ENCODE results near the gene C16orf89. TPM values are rescaled to one million over a fixed set of nuclear protein-coding genes. Genes with fewer than 3 reads are reported as not detected.
A peak's percentile ranks its signal among the peaks of the same experiment; 100 is the strongest.
"Not testable (repeated sequence)": the region's sequence is repeated elsewhere in the genome, so short reads cannot be mapped to it uniquely, and the experiment has no call there.

C16orf89 gene
- total RNA-seq, 8 experiments from 2014 or later = 0.33 to 34.3 (median 1.7) TPM

- 8 to 88% (median 77%) methylated on average over 1 to 6 of the region's 7 CpGs; no CpG with 5 or more reads in 4 of the 10 experiments for WGBS, 10 experiments
- H3K4me1 ChIP-seq (replicated peaks in 1 of 2) = peaks cover 0 to 5% of the 10 kb centered on the region in 2 donors
- peak in 1 of 8 experiments; percentile 20 for ATAC-seq (replicated peaks in 6 of 8)
- in situ Hi-C loops (cut with MboI; ENCODE audit: low pct_unique_long_range_greater_than_20kb in 2 of 9, low sequenced_read_pairs in 9 of 9, unreplicated experiment in 9 of 9) = no loop called here
- H3K4me3 ChIP-seq = no peak overlapping the region
- H3K27ac ChIP-seq = no peak overlapping the region
Measured at GRCh38 chr16:5064915-5065314, 841 bp downstream of the C16orf89 start.

- Histone ChIP-seq H3K27ac (no peak overlapping the region), H3K4me1 (replicated peaks in 1 of 2) (peaks cover 0 to 5% of the 10 kb centered on the region in 2 donors), H3K4me3 (no peak overlapping the region)
- ATAC-seq (replicated peaks in 6 of 8) = peak in 1 of 8 experiments; percentile 28
- WGBS, 10 experiments = 36 to 100% (median 68%) methylated on average over 1 to 10 of the region's 19 CpGs; no CpG with 5 or more reads in 3 of the 10 experiments
- in situ Hi-C loops (cut with MboI; ENCODE audit: low pct_unique_long_range_greater_than_20kb in 2 of 9, low sequenced_read_pairs in 9 of 9, unreplicated experiment in 9 of 9) = no loop called here
Measured at GRCh38 chr16:5062790-5063765, 2.7 kb downstream of the C16orf89 start.

- WGBS, 10 experiments = 33 to 93% (median 89%) methylated on average over 2 to 5 of the region's 11 CpGs; no CpG with 5 or more reads in 5 of the 10 experiments
- no peak for ATAC-seq (replicated peaks in 6 of 8)
- peaks cover 0 to 5% of the 10 kb centered on the region in 2 donors for H3K4me1 ChIP-seq (replicated peaks in 1 of 2)
- H3K27ac ChIP-seq = no peak overlapping the region
- no peak overlapping the region for H3K4me3 ChIP-seq
- in situ Hi-C loops (cut with MboI; ENCODE audit: low pct_unique_long_range_greater_than_20kb in 2 of 9, low sequenced_read_pairs in 9 of 9, unreplicated experiment in 9 of 9) = no loop called here
Measured at GRCh38 chr16:5062051-5062450, 3.7 kb downstream of the C16orf89 start.

- no peak overlapping the region for H3K27ac ChIP-seq
- H3K4me3 ChIP-seq = no peak overlapping the region
- WGBS, 10 experiments = 40 to 60% (median 40%) methylated on average over 1 of the region's 10 CpGs; no CpG with 5 or more reads in 7 of the 10 experiments
- in situ Hi-C loops (cut with MboI; ENCODE audit: low pct_unique_long_range_greater_than_20kb in 2 of 9, low sequenced_read_pairs in 9 of 9, unreplicated experiment in 9 of 9) = no loop called here
- peak in 1 of 8 experiments; percentile 6 for ATAC-seq (replicated peaks in 6 of 8)
- no peaks in the 10 kb centered on the region for H3K4me1 ChIP-seq (replicated peaks in 1 of 2)
Measured at GRCh38 chr16:5060073-5060641, 5.6 kb downstream of the C16orf89 start.

GRCh38 chr16:5059386-5060072, 6.2 kb downstream of the C16orf89 start:
- 50 to 86% (median 76%) methylated on average over 1 to 4 of the region's 6 CpGs; no CpG with 5 or more reads in 2 of the 10 experiments for WGBS, 10 experiments
- ATAC-seq (replicated peaks in 6 of 8) = peak in 1 of 8 experiments; percentile 4
- Histone ChIP-seq H3K4me1 (replicated peaks in 1 of 2) (no peaks in the 10 kb centered on the region), H3K27ac (no peak overlapping the region), H3K4me3 (no peak overlapping the region)
- in situ Hi-C loops (cut with MboI; ENCODE audit: low pct_unique_long_range_greater_than_20kb in 2 of 9, low sequenced_read_pairs in 9 of 9, unreplicated experiment in 9 of 9) = no loop called here

- Histone ChIP-seq H3K27ac (no peak overlapping the region), H3K4me1 (replicated peaks in 1 of 2) (no peaks in the 10 kb centered on the region), H3K4me3 (no peak overlapping the region)
- WGBS, 10 experiments = 33 to 73% (median 43%) methylated on average over 1 to 5 of the region's 7 CpGs; no CpG with 5 or more reads in 4 of the 10 experiments
- ATAC-seq (replicated peaks in 6 of 8) = peak in 1 of 8 experiments; percentile 81
- in situ Hi-C loops (cut with MboI; ENCODE audit: low pct_unique_long_range_greater_than_20kb in 2 of 9, low sequenced_read_pairs in 9 of 9, unreplicated experiment in 9 of 9) = no loop called here
Measured at GRCh38 chr16:5058476-5058875, 7.3 kb downstream of the C16orf89 start.

GRCh38 chr16:5056352-5056751, 9.4 kb downstream of the C16orf89 start:
- Histone ChIP-seq H3K27ac (no peak overlapping the region), H3K4me1 (replicated peaks in 1 of 2) (no peaks in the 10 kb centered on the region), H3K4me3 (no peak overlapping the region)
- WGBS, 10 experiments = 0 to 60% (median 23%) methylated on average over 1 to 10 of the region's 11 CpGs; no CpG with 5 or more reads in 3 of the 10 experiments
- ATAC-seq (replicated peaks in 6 of 8) = peak in 4 of 8 experiments; percentile 30 to 89 (median 82)
- in situ Hi-C loops (cut with MboI; ENCODE audit: low pct_unique_long_range_greater_than_20kb in 2 of 9, low sequenced_read_pairs in 9 of 9, unreplicated experiment in 9 of 9) = no loop called here

GRCh38 chr16:5054876-5055865, 10.6 kb downstream of the C16orf89 start:
- H3K4me3 ChIP-seq = no peak overlapping the region
- no peak overlapping the region for H3K27ac ChIP-seq
- in situ Hi-C loops (cut with MboI; ENCODE audit: low pct_unique_long_range_greater_than_20kb in 2 of 9, low sequenced_read_pairs in 9 of 9, unreplicated experiment in 9 of 9) = no loop called here
- 20 to 100% (median 75%) methylated on average over 1 to 6 of the region's 16 CpGs; no CpG with 5 or more reads in 3 of the 10 experiments for WGBS, 10 experiments
- H3K4me1 ChIP-seq (replicated peaks in 1 of 2) = no peaks in the 10 kb centered on the region
- ATAC-seq (replicated peaks in 6 of 8) = no peak

- WGBS, 10 experiments = 0 to 86% (median 44%) methylated on average over 1 to 2 of the region's 2 CpGs; no CpG with 5 or more reads in 5 of the 10 experiments
- in situ Hi-C loops (cut with MboI; ENCODE audit: low pct_unique_long_range_greater_than_20kb in 2 of 9, low sequenced_read_pairs in 9 of 9, unreplicated experiment in 9 of 9) = no loop called here
- ATAC-seq (replicated peaks in 6 of 8) = no peak
Measured at GRCh38 chr16:5046914-5047313, 18.8 kb downstream of the C16orf89 start.

GRCh38 chr16:5045499-5046115, 20.1 kb downstream of the C16orf89 start:
- in situ Hi-C loops (cut with MboI; ENCODE audit: low pct_unique_long_range_greater_than_20kb in 2 of 9, low sequenced_read_pairs in 9 of 9, unreplicated experiment in 9 of 9) = no loop called here
- 53 to 100% (median 82%) methylated on average over 2 to 10 of the region's 10 CpGs; no CpG with 5 or more reads in 6 of the 10 experiments for WGBS, 10 experiments
- Histone ChIP-seq H3K4me1 (replicated peaks in 1 of 2) (no peaks in the 10 kb centered on the region), H3K27ac (no peak overlapping the region), H3K4me3 (no peak overlapping the region)
- no peak for ATAC-seq (replicated peaks in 6 of 8)

More at GRCh38 chr16:5046914-5047313, 18.8 kb downstream of the C16orf89 start:
- no peaks in the 10 kb centered on the region for H3K4me1 ChIP-seq (replicated peaks in 1 of 2)
- no peak overlapping the region for H3K4me3 ChIP-seq
- no peak overlapping the region for H3K27ac ChIP-seq

GRCh38 chr16:5044581-5044980, 21.2 kb downstream of the C16orf89 start:
- WGBS, 10 experiments = 53 to 100% (median 88%) methylated on average over 1 to 6 of the region's 11 CpGs; no CpG with 5 or more reads in 3 of the 10 experiments
- H3K27ac ChIP-seq; H3K4me3 ChIP-seq; H3K4me1 ChIP-seq (replicated peaks in 1 of 2); in situ Hi-C loops (cut with MboI; ENCODE audit: low pct_unique_long_range_greater_than_20kb in 2 of 9, low sequenced_read_pairs in 9 of 9, unreplicated experiment in 9 of 9); ATAC-seq (replicated peaks in 6 of 8): not testable (repeated sequence)

Measured in motor neuron (in vitro differentiated cells).